HL-60 (cell line): ENCODE results near the gene VPS41.

Experiments used
- GABPA ChIP-seq: IDR thresholded peaks from 2 replicates; pipeline ENCODE4 v1.6.1; 2012; ENCODE audit warnings: low read depth
- POLR2AphosphoS5 ChIP-seq: IDR thresholded peaks from 2 replicates; pipeline ENCODE4 v1.6.1; 2012; ENCODE audit warnings: low read depth
- SPI1 ChIP-seq: IDR thresholded peaks from 2 replicates; pipeline ENCODE4 v1.6.1; 2012; ENCODE audit warnings: low read depth, mild to moderate bottlenecking, borderline replicate concordance
- TF ChIP-seq, protein P1 (sequence below): IDR thresholded peaks from 2 replicates; pipeline ENCODE4 v1.6.1; 2012; ENCODE audit warnings: low read depth; ENCODE audit not compliant: insufficient replicate concordance
- TF ChIP-seq, protein P2 (sequence below): IDR thresholded peaks from one replicate; pipeline ENCODE4 v1.5.1; 2011; ENCODE audit warnings: low read length, control low read depth, inconsistent platforms; ENCODE audit not compliant: insufficient read depth

DNA sequence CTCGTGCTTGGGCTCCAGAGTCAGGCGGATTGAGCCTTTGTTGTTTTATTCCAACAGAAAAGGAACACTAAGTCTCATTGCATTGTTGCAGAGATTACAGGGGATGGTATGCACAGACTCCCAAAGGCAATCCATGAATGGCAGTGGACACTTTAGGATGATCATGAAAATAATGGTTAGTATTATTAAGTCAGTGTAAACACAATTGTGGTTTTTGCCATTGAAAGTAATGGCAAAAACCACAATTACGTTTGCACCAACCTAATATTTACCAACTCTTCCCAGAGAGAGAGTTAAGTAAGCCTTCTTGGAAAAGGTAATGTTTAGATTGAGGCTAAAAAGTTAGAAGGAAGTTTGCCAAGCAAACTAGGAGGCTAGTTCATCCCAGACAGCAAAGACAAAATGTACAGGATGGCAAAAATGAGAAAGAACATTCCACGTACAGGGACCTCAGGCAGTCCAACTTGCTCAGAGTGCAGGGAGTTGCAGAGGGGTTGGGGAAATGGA lies 204.9 kb downstream of the VPS41 start:
- TF ChIP-seq, protein P1, sequence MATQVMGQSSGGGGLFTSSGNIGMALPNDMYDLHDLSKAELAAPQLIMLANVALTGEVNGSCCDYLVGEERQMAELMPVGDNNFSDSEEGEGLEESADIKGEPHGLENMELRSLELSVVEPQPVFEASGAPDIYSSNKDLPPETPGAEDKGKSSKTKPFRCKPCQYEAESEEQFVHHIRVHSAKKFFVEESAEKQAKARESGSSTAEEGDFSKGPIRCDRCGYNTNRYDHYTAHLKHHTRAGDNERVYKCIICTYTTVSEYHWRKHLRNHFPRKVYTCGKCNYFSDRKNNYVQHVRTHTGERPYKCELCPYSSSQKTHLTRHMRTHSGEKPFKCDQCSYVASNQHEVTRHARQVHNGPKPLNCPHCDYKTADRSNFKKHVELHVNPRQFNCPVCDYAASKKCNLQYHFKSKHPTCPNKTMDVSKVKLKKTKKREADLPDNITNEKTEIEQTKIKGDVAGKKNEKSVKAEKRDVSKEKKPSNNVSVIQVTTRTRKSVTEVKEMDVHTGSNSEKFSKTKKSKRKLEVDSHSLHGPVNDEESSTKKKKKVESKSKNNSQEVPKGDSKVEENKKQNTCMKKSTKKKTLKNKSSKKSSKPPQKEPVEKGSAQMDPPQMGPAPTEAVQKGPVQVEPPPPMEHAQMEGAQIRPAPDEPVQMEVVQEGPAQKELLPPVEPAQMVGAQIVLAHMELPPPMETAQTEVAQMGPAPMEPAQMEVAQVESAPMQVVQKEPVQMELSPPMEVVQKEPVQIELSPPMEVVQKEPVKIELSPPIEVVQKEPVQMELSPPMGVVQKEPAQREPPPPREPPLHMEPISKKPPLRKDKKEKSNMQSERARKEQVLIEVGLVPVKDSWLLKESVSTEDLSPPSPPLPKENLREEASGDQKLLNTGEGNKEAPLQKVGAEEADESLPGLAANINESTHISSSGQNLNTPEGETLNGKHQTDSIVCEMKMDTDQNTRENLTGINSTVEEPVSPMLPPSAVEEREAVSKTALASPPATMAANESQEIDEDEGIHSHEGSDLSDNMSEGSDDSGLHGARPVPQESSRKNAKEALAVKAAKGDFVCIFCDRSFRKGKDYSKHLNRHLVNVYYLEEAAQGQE = no peak
- TF ChIP-seq, protein P2, sequence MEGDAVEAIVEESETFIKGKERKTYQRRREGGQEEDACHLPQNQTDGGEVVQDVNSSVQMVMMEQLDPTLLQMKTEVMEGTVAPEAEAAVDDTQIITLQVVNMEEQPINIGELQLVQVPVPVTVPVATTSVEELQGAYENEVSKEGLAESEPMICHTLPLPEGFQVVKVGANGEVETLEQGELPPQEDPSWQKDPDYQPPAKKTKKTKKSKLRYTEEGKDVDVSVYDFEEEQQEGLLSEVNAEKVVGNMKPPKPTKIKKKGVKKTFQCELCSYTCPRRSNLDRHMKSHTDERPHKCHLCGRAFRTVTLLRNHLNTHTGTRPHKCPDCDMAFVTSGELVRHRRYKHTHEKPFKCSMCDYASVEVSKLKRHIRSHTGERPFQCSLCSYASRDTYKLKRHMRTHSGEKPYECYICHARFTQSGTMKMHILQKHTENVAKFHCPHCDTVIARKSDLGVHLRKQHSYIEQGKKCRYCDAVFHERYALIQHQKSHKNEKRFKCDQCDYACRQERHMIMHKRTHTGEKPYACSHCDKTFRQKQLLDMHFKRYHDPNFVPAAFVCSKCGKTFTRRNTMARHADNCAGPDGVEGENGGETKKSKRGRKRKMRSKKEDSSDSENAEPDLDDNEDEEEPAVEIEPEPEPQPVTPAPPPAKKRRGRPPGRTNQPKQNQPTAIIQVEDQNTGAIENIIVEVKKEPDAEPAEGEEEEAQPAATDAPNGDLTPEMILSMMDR = no peak
- TF ChIP-seq POLR2AphosphoS5 (no peak), SPI1 (no peak), GABPA (no peak)
